OCI-LY7 (cell line): ENCODE data around the gene SEC24D. TPM values are rescaled to one million over a fixed set of nuclear protein-coding genes. Genes with fewer than 3 reads are reported as not detected.
A peak's percentile ranks its signal among the peaks of the same experiment; 100 is the strongest.

Experiments
- BruUV-seq: library from RNA; stranded (reverse); fragments of 400-500 nt; replicated peaks from 2 replicates; lab custom pipeline; 2021; lab: Mats Ljungman, UMichigan
- CTCF ChIA-PET: fragments of 300-600 bp; sonication (Branson Sonifier 250); formaldehyde crosslinking; loops from one replicate; lab custom pipeline; 2022; ENCODE audit warnings: antibody characterized with exemption; ENCODE audit not compliant: unreplicated experiment; lab: Charles Lee
- POLR2A ChIA-PET: fragments of 300-600 bp; sonication (Branson Sonifier 250); formaldehyde crosslinking; loops from one replicate; lab custom pipeline; 2022; ENCODE audit warnings: antibody characterized with exemption; lab: Charles Lee
- DNase-seq: peaks from one replicate; pipeline ENCODE4 v3.0.0-alpha.2; 2015; ENCODE audit warnings: low spot score
- H2AFZ ChIP-seq: fragments of 200-600 bp; sonication (generic), shearing (Covaris generic); 2 replicates; pipeline ENCODE4 v1.6.1; 2014; ENCODE audit warnings: mild to moderate bottlenecking, antibody characterized with exemption, low read length, moderate library complexity
- H3K27ac ChIP-seq: fragments of 200-600 bp; sonication (generic); 2 replicates; pipeline ENCODE4 v1.5.1; 2014; ENCODE audit warnings: mixed run types, low read depth, mild to moderate bottlenecking, moderate library complexity, low read length, inconsistent platforms; ENCODE audit not compliant: poor library complexity, severe bottlenecking
- H3K36me3 ChIP-seq: fragments of 200-600 bp; sonication (generic); 2 replicates; pipeline ENCODE4 v1.6.1; 2014; ENCODE audit warnings: mild to moderate bottlenecking, antibody characterized with exemption, low read length, moderate library complexity, mixed read lengths; ENCODE audit not compliant: insufficient read depth
- H3K4me1 ChIP-seq: fragments of 200-600 bp; sonication (generic); 2 replicates; pipeline ENCODE4 v1.5.1; 2014; ENCODE audit warnings: mild to moderate bottlenecking, low read length; ENCODE audit not compliant: insufficient read depth, poor library complexity, severe bottlenecking
- H3K4me2 ChIP-seq: fragments of 200-600 bp; sonication (generic); 2 replicates; pipeline ENCODE4 v1.6.1; 2014; ENCODE audit warnings: mild to moderate bottlenecking, low read length
- H3K4me3 ChIP-seq: fragments of 200-600 bp; sonication (generic); 2 replicates; pipeline ENCODE4 v1.5.1; 2014; ENCODE audit warnings: mild to moderate bottlenecking, low read depth, low read length; ENCODE audit not compliant: poor library complexity, severe bottlenecking
- H3K79me2 ChIP-seq: fragments of 200-600 bp; sonication (generic); 2 replicates; pipeline ENCODE4 v1.6.1; 2016; ENCODE audit warnings: low read depth, mild to moderate bottlenecking, low read length, moderate library complexity, mixed read lengths; ENCODE audit not compliant: insufficient read depth
- H3K9me2 ChIP-seq: fragments of 200-600 bp; sonication (generic); 2 replicates; pipeline ENCODE4 v1.6.1; 2016; ENCODE audit warnings: mild to moderate bottlenecking, low read length, mixed read lengths; ENCODE audit not compliant: insufficient read depth
- H3K9me3 ChIP-seq: fragments of 200-600 bp; sonication (generic); 2 replicates; pipeline ENCODE4 v1.6.1; 2014; ENCODE audit warnings: mild to moderate bottlenecking, mixed run types, low read length, mixed read lengths
- H4K20me1 ChIP-seq: fragments of 200-600 bp; sonication (generic); 2 replicates; pipeline ENCODE4 v1.6.1; 2014; ENCODE audit warnings: mild to moderate bottlenecking, antibody characterized with exemption, low read length, moderate library complexity, mixed read lengths; ENCODE audit not compliant: insufficient read depth
- EZH2phosphoT487 ChIP-seq: fragments of 200-600 bp; sonication (generic); IDR thresholded peaks from 2 replicates; pipeline ENCODE4 v1.6.1; 2018; ENCODE audit warnings: low read depth, borderline replicate concordance, mild to moderate bottlenecking, mixed run types, antibody characterized with exemption, low read length, moderate library complexity, mixed read lengths
- intact Hi-C: fragments of 100-400 bp; cut with micrococcal nuclease; formaldehyde crosslinking; loops from one replicate; pipeline ENCODE4 v1.10.0; 2022; ENCODE audit not compliant: unreplicated experiment
- total RNA-seq, 2 experiments: library from RNA; depleted of rRNA in 1 of 2; stranded (reverse); fragments of >200 nt in 1 of 2; shearing (Covaris generic) in 1 of 2; gene quantifications; 2 replicates each; pipeline ENCODE4 v1.2.3, GENCODE V29; 2014 to 2022
- TF ChIP-seq, protein P1 (sequence below): fragments of 200-600 bp; sonication (generic); conservative IDR thresholded peaks from 2 replicates; pipeline ENCODE4 v1.5.1; 2014; ENCODE audit warnings: mild to moderate bottlenecking, antibody characterized with exemption, low read length, moderate library complexity, mixed read lengths

Gene SEC24D
- total RNA-seq, 2 experiments from 2014 or later, result 15.1 to 56.1 TPM

DNA sequence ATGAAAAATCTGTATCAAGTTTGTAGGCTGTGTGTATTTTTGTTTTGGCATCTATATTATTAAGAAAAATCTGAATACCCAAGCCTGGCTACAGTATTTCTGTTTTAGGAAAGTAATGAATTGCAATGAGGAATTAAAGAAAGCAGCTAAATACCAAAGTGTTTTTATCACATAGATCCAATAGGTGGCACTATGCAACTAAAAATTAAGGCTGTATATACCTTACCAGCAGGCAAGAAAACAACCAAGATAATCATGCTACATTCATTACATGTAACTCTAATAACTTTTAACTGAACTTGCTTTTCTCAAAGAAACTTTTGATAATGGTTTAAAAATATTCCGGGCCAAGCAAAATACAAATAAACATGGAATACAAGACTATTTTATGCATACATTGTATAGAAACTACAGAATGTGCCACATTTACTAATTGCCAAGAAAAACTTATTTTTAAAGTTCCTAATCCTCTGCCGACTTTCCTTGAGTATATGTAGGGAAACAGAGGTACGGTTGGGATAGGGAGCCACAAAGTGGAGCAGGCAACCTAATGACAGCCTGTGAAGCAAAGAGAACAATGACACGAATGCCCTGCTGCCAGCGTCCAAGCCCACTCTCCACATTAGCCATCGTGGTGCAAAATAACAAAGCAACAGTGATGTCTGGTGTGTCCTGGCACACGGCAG is 63.7 kb downstream of the SEC24D start:
- TF ChIP-seq, protein P1, sequence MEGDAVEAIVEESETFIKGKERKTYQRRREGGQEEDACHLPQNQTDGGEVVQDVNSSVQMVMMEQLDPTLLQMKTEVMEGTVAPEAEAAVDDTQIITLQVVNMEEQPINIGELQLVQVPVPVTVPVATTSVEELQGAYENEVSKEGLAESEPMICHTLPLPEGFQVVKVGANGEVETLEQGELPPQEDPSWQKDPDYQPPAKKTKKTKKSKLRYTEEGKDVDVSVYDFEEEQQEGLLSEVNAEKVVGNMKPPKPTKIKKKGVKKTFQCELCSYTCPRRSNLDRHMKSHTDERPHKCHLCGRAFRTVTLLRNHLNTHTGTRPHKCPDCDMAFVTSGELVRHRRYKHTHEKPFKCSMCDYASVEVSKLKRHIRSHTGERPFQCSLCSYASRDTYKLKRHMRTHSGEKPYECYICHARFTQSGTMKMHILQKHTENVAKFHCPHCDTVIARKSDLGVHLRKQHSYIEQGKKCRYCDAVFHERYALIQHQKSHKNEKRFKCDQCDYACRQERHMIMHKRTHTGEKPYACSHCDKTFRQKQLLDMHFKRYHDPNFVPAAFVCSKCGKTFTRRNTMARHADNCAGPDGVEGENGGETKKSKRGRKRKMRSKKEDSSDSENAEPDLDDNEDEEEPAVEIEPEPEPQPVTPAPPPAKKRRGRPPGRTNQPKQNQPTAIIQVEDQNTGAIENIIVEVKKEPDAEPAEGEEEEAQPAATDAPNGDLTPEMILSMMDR, result peak; percentile 92
- TF ChIP-seq EZH2phosphoT487, result no peak
- H3K9me2 ChIP-seq, result no peaks in the 10 kb centered on the region
- no peaks in the 10 kb centered on the region for H3K79me2 ChIP-seq
- peaks cover 17% of the 10 kb centered on the region for H3K4me1 ChIP-seq
- H3K9me3 ChIP-seq, result no peaks in the 10 kb centered on the region
- H3K27ac ChIP-seq, result no peak overlapping the region
- H3K4me3 ChIP-seq, result no peak overlapping the region
- POLR2A ChIA-PET, result interaction anchor here (0.8 to 2.4 kb wide), 5 partner anchors 10 to 65 kb away, joined by 3 to 9 read pairs (median 3); no protein-coding TSS in a partner anchor
- H3K4me2 ChIP-seq, result no peak overlapping the region
- no TSS peak for BruUV-seq
- peaks cover 1% of the 10 kb centered on the region for H3K36me3 ChIP-seq
- DNase-seq, result peak; percentile 67
- H2AFZ ChIP-seq, result no peak overlapping the region
- intact Hi-C loops, result loop anchor here (1.0 to 10.0 kb wide), 2 partner anchors 118 to 203 kb away; no protein-coding TSS in a partner anchor
- CTCF ChIA-PET, result interaction anchor here (0.7 kb wide), 1 partner anchor 118 kb away, joined by 4 read pairs; no protein-coding TSS in a partner anchor
- H4K20me1 ChIP-seq, result no peaks in the 10 kb centered on the region

DNA sequence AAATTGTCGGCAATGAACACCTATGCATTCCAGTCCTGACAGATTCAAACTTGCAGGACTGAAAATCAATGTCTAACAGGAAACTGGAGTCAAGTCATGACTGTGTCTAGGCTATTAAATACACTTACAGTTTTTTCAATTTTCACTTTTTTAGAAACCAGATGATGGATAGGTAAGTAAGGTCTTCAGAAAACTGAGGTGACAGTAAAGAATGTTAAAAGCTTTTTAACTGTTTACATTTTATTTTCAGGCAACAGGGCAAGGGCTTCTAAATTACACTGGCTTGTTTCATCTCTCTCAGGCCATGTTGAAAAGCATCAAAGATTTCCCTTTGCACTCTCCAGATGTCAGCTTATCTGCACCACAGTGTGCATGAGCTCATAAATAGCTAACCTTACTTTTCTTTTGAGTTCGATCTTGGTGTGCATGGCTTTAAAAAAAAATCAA is 65.2 kb downstream of the SEC24D start:
- H3K36me3 ChIP-seq, result peaks cover 16% of the 10 kb centered on the region
- no peak overlapping the region for H3K4me2 ChIP-seq
- no peaks in the 10 kb centered on the region for H3K9me3 ChIP-seq
- intact Hi-C loops, result loop anchor here (10.0 kb wide), 1 partner anchor 204 kb away; no protein-coding TSS in a partner anchor
- DNase-seq, result no peak
- H3K27ac ChIP-seq, result no peak overlapping the region
- no peak overlapping the region for H2AFZ ChIP-seq
- TF ChIP-seq, protein P1, result no peak
- TF ChIP-seq EZH2phosphoT487, result no peak
- H3K4me1 ChIP-seq, result peaks cover 17% of the 10 kb centered on the region
- no peak overlapping the region for H3K4me3 ChIP-seq
- no peaks in the 10 kb centered on the region for H4K20me1 ChIP-seq
- CTCF ChIA-PET, result interaction anchor here (0.7 to 1.0 kb wide), 2 partner anchors 13 to 17 kb away, joined by 3 read pairs; no protein-coding TSS in a partner anchor
- no peaks in the 10 kb centered on the region for H3K79me2 ChIP-seq
- no peaks in the 10 kb centered on the region for H3K9me2 ChIP-seq
- BruUV-seq, result no TSS peak
- POLR2A ChIA-PET, result interaction anchor here (1.1 to 2.4 kb wide), 4 partner anchors 9 to 121 kb away, joined by 3 to 9 read pairs (median 6); no protein-coding TSS in a partner anchor

DNA sequence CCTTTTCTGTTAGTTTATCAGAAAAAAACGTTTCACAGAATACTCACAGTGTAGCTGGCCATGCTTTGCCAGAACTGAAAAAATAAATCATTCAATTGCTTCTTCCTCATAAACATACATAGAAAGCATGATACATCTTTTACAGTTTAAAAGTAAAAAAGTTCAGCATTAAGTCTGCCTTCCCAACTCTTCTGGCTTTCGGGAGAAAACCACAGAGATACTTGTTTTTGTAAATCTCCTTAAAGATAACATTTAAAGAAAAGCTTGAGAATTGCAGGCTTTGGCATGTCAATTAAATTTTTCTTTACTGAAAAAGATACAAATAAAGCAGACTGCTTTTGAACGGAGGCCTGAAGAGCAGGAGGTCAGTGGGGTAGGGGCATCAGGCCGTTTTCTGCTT is 66.8 kb downstream of the SEC24D start:
- Histone ChIP-seq H4K20me1 (no peaks in the 10 kb centered on the region), H3K9me2 (no peaks in the 10 kb centered on the region), H3K4me3 (no peak overlapping the region), H3K79me2 (no peaks in the 10 kb centered on the region), H2AFZ (no peak overlapping the region), H3K9me3 (no peaks in the 10 kb centered on the region), H3K27ac (no peak overlapping the region), H3K4me1 (peaks cover 17% of the 10 kb centered on the region), H3K4me2 (no peak overlapping the region), H3K36me3 (peaks cover 31% of the 10 kb centered on the region)
- DNase-seq, result no peak
- CTCF ChIA-PET, result no interaction called here
- intact Hi-C loops, result loop anchor here (10.0 kb wide), 1 partner anchor 484 kb away; no protein-coding TSS in a partner anchor
- no TSS peak for BruUV-seq
- POLR2A ChIA-PET, result interaction anchor here (0.7 kb wide), 1 partner anchor 1300 kb away, joined by 3 read pairs; no protein-coding TSS in a partner anchor
- TF ChIP-seq, protein P1, result no peak
- no peak for TF ChIP-seq EZH2phosphoT487
